SU-DHL-6 (cell line): ENCODE measurements around the gene TMEM100.

Experiments used
- H2AFZ ChIP-seq: fragments of 200-600 bp; sonication (generic); 2 replicates; pipeline ENCODE4 v1.6.1; 2014; ENCODE audit warnings: low read depth, mild to moderate bottlenecking, moderate library complexity, mixed read lengths, antibody characterized with exemption, low read length; ENCODE audit not compliant: severe bottlenecking
- H3F3A ChIP-seq: fragments of 200-600 bp; shearing (Covaris generic); 2 replicates; pipeline ENCODE4 v1.6.0; 2016; ENCODE audit warnings: antibody characterized with exemption, mild to moderate bottlenecking; ENCODE audit not compliant: insufficient read depth
- H3K27ac ChIP-seq: fragments of 200-600 bp; sonication (generic); 2 replicates; pipeline ENCODE4 v1.5.1; 2016; ENCODE audit warnings: low read depth, mild to moderate bottlenecking, low read length, moderate library complexity, mixed read lengths
- H3K27me3 ChIP-seq: fragments of 200-600 bp; sonication (generic), shearing (Covaris generic); 2 replicates; pipeline ENCODE4 v1.6.0; 2014; ENCODE audit warnings: mild to moderate bottlenecking, low read length
- H3K36me3 ChIP-seq: fragments of 200-600 bp; sonication (generic); 2 replicates; pipeline ENCODE4 v1.6.1; 2014; ENCODE audit warnings: mild to moderate bottlenecking, low read length, mixed read lengths
- H3K4me2 ChIP-seq: fragments of 300-600, 200-600 bp; shearing (Covaris generic), sonication (generic); 2 replicates; pipeline ENCODE4 v1.6.0; 2014; ENCODE audit warnings: low read length, low read depth, mild to moderate bottlenecking; ENCODE audit not compliant: poor library complexity, severe bottlenecking
- H3K4me3 ChIP-seq: fragments of 200-600 bp; sonication (generic); 2 replicates; pipeline ENCODE4 v1.5.1; 2014; ENCODE audit warnings: antibody characterized with exemption, low read length, mild to moderate bottlenecking, mixed read lengths; ENCODE audit not compliant: insufficient read depth, poor library complexity, severe bottlenecking
- H3K79me2 ChIP-seq: fragments of 200-600 bp; sonication (generic); 2 replicates; pipeline ENCODE4 v1.6.1; 2014; ENCODE audit warnings: mild to moderate bottlenecking, low read length, moderate library complexity; ENCODE audit not compliant: insufficient read depth
- H3K9ac ChIP-seq: fragments of 200-600 bp; sonication (generic); 2 replicates; pipeline ENCODE4 v1.7.0; 2014; ENCODE audit warnings: mild to moderate bottlenecking, low read length
- H3K9me2 ChIP-seq: fragments of 200-600 bp; sonication (generic); replicated peaks from 2 replicates; pipeline ENCODE4 v1.6.1; 2014; ENCODE audit warnings: low read length; ENCODE audit not compliant: insufficient read depth
- H3K9me3 ChIP-seq: fragments of 200-600 bp; sonication (generic); 2 replicates; pipeline ENCODE4 v1.6.1; 2014; ENCODE audit warnings: low read length, mixed read lengths; ENCODE audit not compliant: insufficient read depth
- H4K20me1 ChIP-seq: fragments of 200-600 bp; sonication (generic); 2 replicates; pipeline ENCODE4 v1.6.1; 2014; ENCODE audit warnings: low read depth, mild to moderate bottlenecking, antibody characterized with exemption, low read length, moderate library complexity, mixed read lengths
- EZH2phosphoT487 ChIP-seq: fragments of 200-600 bp; sonication (generic), shearing (Covaris generic); conservative IDR thresholded peaks from 2 replicates; pipeline ENCODE4 v1.6.1; 2018; ENCODE audit warnings: mild to moderate bottlenecking, antibody characterized with exemption, low read length, moderate library complexity, mixed read lengths
- TF ChIP-seq, protein P1 (sequence below): fragments of 200-600 bp; sonication (generic); IDR thresholded peaks from one replicate; pipeline ENCODE4 v1.5.1; 2017; ENCODE audit warnings: antibody characterized with exemption, mild to moderate bottlenecking, low read length, moderate library complexity; ENCODE audit not compliant: insufficient read depth, poor library complexity, severe bottlenecking

Gene TMEM100

DNA sequence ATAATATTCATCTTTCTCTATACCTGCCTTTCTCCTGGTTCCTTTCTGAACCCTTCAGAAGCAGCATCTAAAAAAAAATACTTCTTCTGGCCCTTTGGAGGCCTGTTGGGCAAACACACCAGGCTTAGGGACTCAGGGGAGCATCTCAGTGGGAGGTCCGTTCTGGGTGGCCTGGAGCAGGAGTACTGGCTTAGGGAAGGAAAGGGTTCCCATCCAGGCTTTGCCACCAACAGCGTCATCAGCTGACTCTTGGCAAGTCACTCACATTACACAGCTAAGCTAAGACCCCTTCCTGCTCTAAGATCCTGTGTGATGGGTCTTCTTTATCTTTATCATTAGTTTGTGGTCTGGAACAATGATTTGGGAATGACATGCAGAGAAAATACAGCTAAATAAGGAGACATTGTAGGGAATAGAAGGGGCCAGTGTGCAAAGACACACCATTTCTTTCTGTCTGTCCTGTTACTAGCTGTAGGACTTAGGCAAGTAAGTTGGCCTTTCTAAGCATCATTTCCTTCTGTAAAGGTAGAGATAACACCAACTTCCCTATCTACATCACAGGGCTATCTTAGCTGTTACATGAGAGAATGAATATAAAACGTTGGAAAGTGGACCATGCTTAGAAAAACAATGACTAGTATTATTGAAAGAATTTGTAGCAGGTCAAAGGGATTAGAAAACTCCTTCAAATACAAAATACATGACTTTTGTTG lies 38.1 kb upstream of the TMEM100 start:
- Histone ChIP-seq H3K4me3 (no peak overlapping the region), H2AFZ (no peak overlapping the region)

DNA sequence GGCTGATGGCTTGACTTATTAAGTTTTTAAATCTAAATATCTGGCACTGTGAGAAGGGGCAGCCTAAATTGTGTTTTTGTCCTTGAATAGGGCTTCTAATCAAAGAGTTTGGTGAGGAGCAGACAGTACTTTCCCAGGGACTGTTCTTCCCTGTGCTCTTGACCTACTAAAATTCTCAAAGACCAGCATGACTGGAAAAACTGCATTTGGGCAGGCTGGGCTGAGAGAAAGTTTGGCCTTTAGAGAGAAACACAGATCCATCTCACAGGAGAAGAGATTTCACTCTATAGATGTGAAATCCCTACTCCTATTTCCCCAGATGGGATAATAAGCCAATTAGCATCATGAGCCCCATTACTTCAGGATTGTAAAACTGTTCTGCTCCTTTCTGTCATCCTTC lies 35.5 kb upstream of the TMEM100 start:
- Histone ChIP-seq H3K36me3 (no peaks in the 10 kb centered on the region), H3K79me2 (no peaks in the 10 kb centered on the region)

More for the DNA sequence above, 38.1 kb upstream of the TMEM100 start:
- no peak for TF ChIP-seq EZH2phosphoT487
- TF ChIP-seq, protein P1, sequence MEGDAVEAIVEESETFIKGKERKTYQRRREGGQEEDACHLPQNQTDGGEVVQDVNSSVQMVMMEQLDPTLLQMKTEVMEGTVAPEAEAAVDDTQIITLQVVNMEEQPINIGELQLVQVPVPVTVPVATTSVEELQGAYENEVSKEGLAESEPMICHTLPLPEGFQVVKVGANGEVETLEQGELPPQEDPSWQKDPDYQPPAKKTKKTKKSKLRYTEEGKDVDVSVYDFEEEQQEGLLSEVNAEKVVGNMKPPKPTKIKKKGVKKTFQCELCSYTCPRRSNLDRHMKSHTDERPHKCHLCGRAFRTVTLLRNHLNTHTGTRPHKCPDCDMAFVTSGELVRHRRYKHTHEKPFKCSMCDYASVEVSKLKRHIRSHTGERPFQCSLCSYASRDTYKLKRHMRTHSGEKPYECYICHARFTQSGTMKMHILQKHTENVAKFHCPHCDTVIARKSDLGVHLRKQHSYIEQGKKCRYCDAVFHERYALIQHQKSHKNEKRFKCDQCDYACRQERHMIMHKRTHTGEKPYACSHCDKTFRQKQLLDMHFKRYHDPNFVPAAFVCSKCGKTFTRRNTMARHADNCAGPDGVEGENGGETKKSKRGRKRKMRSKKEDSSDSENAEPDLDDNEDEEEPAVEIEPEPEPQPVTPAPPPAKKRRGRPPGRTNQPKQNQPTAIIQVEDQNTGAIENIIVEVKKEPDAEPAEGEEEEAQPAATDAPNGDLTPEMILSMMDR, result no peak
- Histone ChIP-seq H3K27me3 (no peaks in the 10 kb centered on the region), H3K9ac (no peak overlapping the region), H3K27ac (no peak overlapping the region), H3K9me2 (no peaks in the 10 kb centered on the region), H3F3A (no peaks in the 10 kb centered on the region), H3K36me3 (no peaks in the 10 kb centered on the region), H4K20me1 (no peaks in the 10 kb centered on the region), H3K9me3 (no peaks in the 10 kb centered on the region), H3K79me2 (no peaks in the 10 kb centered on the region), H3K4me2 (no peak overlapping the region)

DNA sequence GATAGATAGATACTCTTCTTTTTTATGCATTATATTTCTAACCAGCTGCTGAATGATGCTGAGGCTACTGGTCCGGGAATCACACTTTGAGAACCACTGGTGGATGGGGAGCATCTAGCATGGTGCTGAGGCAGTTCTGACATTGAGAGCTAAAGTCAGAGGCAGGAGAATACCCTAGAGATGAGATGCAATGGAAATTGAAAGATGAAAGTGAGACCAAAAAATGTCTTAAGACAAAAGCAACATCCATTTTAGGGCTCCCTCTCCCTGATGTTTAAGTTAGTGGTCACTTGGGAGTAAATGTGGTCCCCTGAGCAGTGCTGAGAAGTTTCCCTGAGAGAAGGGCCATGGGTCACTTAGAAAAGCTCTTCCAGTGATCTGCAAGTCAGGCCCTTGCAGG lies 35.0 kb upstream of the TMEM100 start:
- TF ChIP-seq, protein P1, result no peak
- no peak for TF ChIP-seq EZH2phosphoT487
- H3K4me2 ChIP-seq, result no peak overlapping the region
- H3K79me2 ChIP-seq, result no peaks in the 10 kb centered on the region
- H3F3A ChIP-seq, result no peaks in the 10 kb centered on the region
- no peak overlapping the region for H3K9ac ChIP-seq
- no peaks in the 10 kb centered on the region for H3K9me2 ChIP-seq
- H3K27ac ChIP-seq, result no peak overlapping the region
- H3K9me3 ChIP-seq, result no peaks in the 10 kb centered on the region
- no peaks in the 10 kb centered on the region for H3K27me3 ChIP-seq
- no peaks in the 10 kb centered on the region for H4K20me1 ChIP-seq
- H2AFZ ChIP-seq, result no peak overlapping the region
- no peaks in the 10 kb centered on the region for H3K36me3 ChIP-seq
- no peak overlapping the region for H3K4me3 ChIP-seq

More for the DNA sequence above, 35.5 kb upstream of the TMEM100 start:
- no peaks in the 10 kb centered on the region for H3F3A ChIP-seq
- no peak overlapping the region for H3K27ac ChIP-seq
- H3K9me2 ChIP-seq, result no peaks in the 10 kb centered on the region
- H4K20me1 ChIP-seq, result no peaks in the 10 kb centered on the region
- no peak overlapping the region for H3K9ac ChIP-seq
- H3K4me3 ChIP-seq, result no peak overlapping the region
- H3K4me2 ChIP-seq, result no peak overlapping the region
- no peaks in the 10 kb centered on the region for H3K9me3 ChIP-seq
- H2AFZ ChIP-seq, result no peak overlapping the region
- no peaks in the 10 kb centered on the region for H3K27me3 ChIP-seq
- TF ChIP-seq, protein P1, result no peak
- no peak for TF ChIP-seq EZH2phosphoT487
